K562 (cell line): Measurements from ENCODE around the gene PLA1A. TPM values are rescaled to one million over a fixed set of nuclear protein-coding genes. Genes with fewer than 3 reads are reported as not detected.

Source experiments
- ATAC-seq: fragments of 200-7000 bp; cut with Tn5 transposase; 3 replicates; pipeline ENCODE4 v1.9.1; 2020; ENCODE audit warnings: moderate library complexity
- BruUV-seq: library from RNA; stranded (reverse); fragments of 400-500 nt; replicated peaks from 2 replicates; lab custom pipeline; 2021; lab: Mats Ljungman, UMichigan
- CTCF ChIA-PET: fragments of 300-600 bp; formaldehyde crosslinking; extraction: SDS; loops from one replicate; lab custom pipeline; 2021; ENCODE audit warnings: low intra/inter-chr PET ratio; lab: Yijun Ruan, JAX
- POLR2A ChIA-PET: fragments of 300-600, 350-650 bp; sonication (Branson Sonifier 250); formaldehyde crosslinking; extraction: SDS; loops from one replicate; lab custom pipeline; 2021; ENCODE audit warnings: antibody characterized with exemption, inconsistent platforms; lab: Yijun Ruan, JAX
- DNase-seq, 4 experiments: peaks; one replicate each; pipeline versions ENCODE4 v3.0.0 to v3.0.0-alpha.2; 2011 to 2018; ENCODE audit warnings: low spot score in 3 of 4, mixed read lengths in 3 of 4; ENCODE audit errors: extremely low read depth in 1 of 4
- FAIRE-seq: peaks from 2 replicates; lab custom pipeline; 2011; peaks lifted over from hg19 to GRCh38; lab: Jason Lieb, UNC
- H2AFZ ChIP-seq: 2 replicates; pipeline ENCODE4 v1.6.0; 2011; ENCODE audit warnings: low read depth, low read length, control low read depth, inconsistent platforms
- H3K27ac ChIP-seq: fragments of 200-600 bp; 3 replicates; pipeline ENCODE4 v1.8.0; 2011; ENCODE audit warnings: low read depth, mild to moderate bottlenecking, control low read depth, inconsistent platforms, low read length, moderate library complexity, mixed read lengths; ENCODE audit errors: extremely low read depth
- H3K27me3 ChIP-seq, 2 experiments: fragments of 300-600 bp in 1 of 2; 2 replicates in 1 of 2; 3 replicates in 1 of 2; pipeline versions ENCODE4 v1.6.0 to v1.8.0; 2011; ENCODE audit warnings: inconsistent platforms in 2 of 2, low read length in 2 of 2, mild to moderate bottlenecking in 1 of 2, mixed read lengths in 1 of 2, moderate library complexity in 1 of 2; ENCODE audit not compliant: control insufficient read depth in 2 of 2, insufficient read depth in 2 of 2
- H3K36me3 ChIP-seq: fragments of 300-600 bp; 3 replicates; pipeline ENCODE4 v1.8.0; 2011; ENCODE audit warnings: mild to moderate bottlenecking, low read length, inconsistent platforms; ENCODE audit not compliant: control insufficient read depth, insufficient read depth
- H3K4me1 ChIP-seq, 2 experiments: fragments of 200-600 bp in 1 of 2; replicated peaks in 1 of 2; 2 replicates in 1 of 2; 3 replicates in 1 of 2; pipeline versions ENCODE4 v1.5.1 to v1.8.0; 2011; ENCODE audit warnings: inconsistent platforms in 2 of 2, low read length in 2 of 2, mild to moderate bottlenecking in 1 of 2, mixed read lengths in 1 of 2, moderate library complexity in 1 of 2; ENCODE audit not compliant: control insufficient read depth in 2 of 2, insufficient read depth in 2 of 2
- H3K4me2 ChIP-seq: 2 replicates; pipeline ENCODE4 v1.6.1; 2011; ENCODE audit warnings: low read length, control low read depth, inconsistent platforms, mixed read lengths; ENCODE audit not compliant: insufficient read depth
- H3K4me3 ChIP-seq: fragments of 200-600 bp; sonication (generic), shearing (Covaris generic); 2 replicates; pipeline ENCODE4 v1.5.1; 2016; ENCODE audit warnings: control low read depth, inconsistent platforms
- H3K79me2 ChIP-seq: fragments of 200-600 bp; 3 replicates; pipeline ENCODE4 v1.8.0; 2011; ENCODE audit warnings: low read length, inconsistent platforms; ENCODE audit not compliant: control insufficient read depth, insufficient read depth
- H3K9ac ChIP-seq, 2 experiments: 2 replicates each; pipeline versions ENCODE4 v1.6.0 to v1.6.1; 2011; ENCODE audit warnings: low read depth in 2 of 2, low read length in 2 of 2, control low read depth in 1 of 2, inconsistent platforms in 1 of 2, mild to moderate bottlenecking in 1 of 2, mixed read lengths in 1 of 2; ENCODE audit not compliant: insufficient read depth in 1 of 2
- H3K9me1 ChIP-seq: one replicate; pipeline ENCODE4 v1.6.0; 2011; ENCODE audit warnings: inconsistent platforms, mild to moderate bottlenecking, low read length, moderate library complexity; ENCODE audit not compliant: control insufficient read depth, insufficient read depth
- H3K9me3 ChIP-seq: replicated peaks from 2 replicates; pipeline ENCODE4 v1.5.1; 2011; ENCODE audit warnings: low read depth, low read length, inconsistent platforms; ENCODE audit not compliant: control insufficient read depth, insufficient read depth
- H4K20me1 ChIP-seq: replicated peaks from 2 replicates; pipeline ENCODE4 v1.6.1; 2011; ENCODE audit warnings: low read length, inconsistent platforms, mixed read lengths; ENCODE audit not compliant: control insufficient read depth, insufficient read depth
- ATF7 ChIP-seq: fragments of 450-650 bp; IDR thresholded peaks from 2 replicates; pipeline ENCODE4 v1.7.1; 2014; ENCODE audit warnings: mild to moderate bottlenecking, moderate library complexity
- CBX2 ChIP-seq: fragments of 200-600 bp; sonication (generic); IDR thresholded peaks from one replicate; pipeline ENCODE4 v1.6.1; 2012; ENCODE audit warnings: mild to moderate bottlenecking, low read length, inconsistent platforms; ENCODE audit not compliant: insufficient read depth, poor library complexity, severe bottlenecking
- DNMT1 ChIP-seq: fragments of 450-650 bp; IDR thresholded peaks from 2 replicates; pipeline ENCODE4 v1.6.1; 2016; ENCODE audit warnings: antibody characterized with exemption, mild to moderate bottlenecking
- GABPA ChIP-seq: fragments of 200-800 bp; sonication (Bioruptor generic); conservative IDR thresholded peaks from 2 replicates; pipeline ENCODE4 v1.6.1; 2016; ENCODE audit warnings: low read depth, missing genetic modification characterization, missing compliant biosample characterization
- GATAD2B ChIP-seq: fragments of 450-650 bp; IDR thresholded peaks from 2 replicates; pipeline ENCODE4 v1.6.1; 2017; ENCODE audit warnings: mild to moderate bottlenecking, borderline replicate concordance
- KLF1 ChIP-seq: fragments of 450-650 bp; IDR thresholded peaks from 2 replicates; pipeline ENCODE4 v1.6.1; 2016; ENCODE audit warnings: missing genetic modification characterization, missing compliant biosample characterization
- NCOA6 ChIP-seq: fragments of 450-650 bp; IDR thresholded peaks from 2 replicates; pipeline ENCODE4 v1.6.1; 2017; ENCODE audit warnings: mild to moderate bottlenecking
- POLR2B ChIP-seq: fragments of 450-650 bp; IDR thresholded peaks from 2 replicates; pipeline ENCODE4 v1.6.1; 2018; ENCODE audit warnings: low read depth; ENCODE audit not compliant: partially characterized antibody
- RFX1 ChIP-seq: fragments of 450-650 bp; IDR thresholded peaks from 2 replicates; pipeline ENCODE4 v1.6.1; 2016; ENCODE audit warnings: mild to moderate bottlenecking, moderate library complexity
- SMARCA5 ChIP-seq: fragments of 450-650 bp; IDR thresholded peaks from 2 replicates; pipeline ENCODE4 v1.6.1; 2016
- ZBTB7A ChIP-seq: IDR thresholded peaks from 2 replicates; pipeline ENCODE4 v1.6.1; 2011; ENCODE audit warnings: low read depth, mild to moderate bottlenecking, low read length, moderate library complexity, borderline replicate concordance; ENCODE audit not compliant: control insufficient read depth
- ZNF12 ChIP-seq: sonication (generic); formaldehyde crosslinking; IDR thresholded peaks from 2 replicates; pipeline ENCODE4 v1.4.0; 2020; ENCODE audit warnings: mild to moderate bottlenecking, missing genetic modification reagents
- ZNF121 ChIP-seq: sonication (generic); formaldehyde crosslinking; conservative IDR thresholded peaks from 2 replicates; pipeline ENCODE4 v1.8.0; 2022; ENCODE audit warnings: missing genetic modification reagents
- ZNF311 ChIP-seq: fragments of 250-450 bp; sonication (Bioruptor Pico); IDR thresholded peaks from 2 replicates; pipeline ENCODE4 v1.4.0; 2020; ENCODE audit warnings: mild to moderate bottlenecking, moderate library complexity
- ZNF699 ChIP-seq: fragments of 250-450 bp; sonication (Bioruptor Pico); IDR thresholded peaks from 2 replicates; pipeline ENCODE4 v1.8.0; 2021; ENCODE audit warnings: mild to moderate bottlenecking, moderate library complexity; ENCODE audit not compliant: insufficient replicate concordance
- ZNF785 ChIP-seq: fragments of 250-450 bp; sonication (Bioruptor Pico); IDR thresholded peaks from 2 replicates; pipeline ENCODE4 v1.4.0; 2020; ENCODE audit warnings: mild to moderate bottlenecking
- WGBS: fragments of 100-300 bp; shearing (Covaris generic); methylation state at CpG from one replicate; pipeline ENCODE4 v1.1.6; 2016; ENCODE audit warnings: low coverage, mixed read lengths; ENCODE audit not compliant: insufficient coverage; ENCODE audit errors: missing lambda C conversion rate; 5-methylcytosine and 5-hydroxymethylcytosine counted together
- in situ Hi-C: fragments of 300-500 bp; cut with MboI; formaldehyde crosslinking; loops from 4 replicates; pipeline ENCODE4 v1.15.0; 2018; ENCODE audit warnings: inconsistent platforms, mixed read lengths
- intact Hi-C: fragments of 100-400 bp; cut with micrococcal nuclease; formaldehyde crosslinking; loops from 2 replicates; pipeline ENCODE4 v1.14.2; 2022
- polyA plus RNA-seq, 8 experiments: library from polyadenylated mRNA; depleted of rRNA in 4 of 8; stranded (reverse) in 5 of 8; unstranded in 3 of 8; fragments of >200 nt; fragmentation: Nextera tagmentation in 2 of 8; fragmentation: Illumina TruSeq in 1 of 8; extraction: Ambion mirVana in 2 of 8; extraction: Trizol in 1 of 8; gene quantifications; 2 replicates each; pipeline versions ENCODE4 v1.2.1 to v1.2.3, GENCODE V29; 2011 to 2014; ENCODE audit warnings: inconsistent platforms in 1 of 8, missing spikeins in 1 of 8
- total RNA-seq, 7 experiments: library from RNA; depleted of rRNA in 6 of 7; stranded (reverse); fragments of >200 nt in 6 of 7; fragmentation: Illumina TruSeq in 2 of 7; extraction: Trizol in 2 of 7; gene quantifications; 2 replicates each; pipeline versions ENCODE4 v1.2.1 to v1.2.3, GENCODE V29; 2011 to 2021; ENCODE audit warnings: low replicate concordance in 1 of 7
- TF ChIP-seq, protein P1 (sequence below): IDR thresholded peaks from 2 replicates; pipeline ENCODE4 v1.6.1; 2011; ENCODE audit not compliant: insufficient read length; ENCODE audit errors: extremely low read depth
- TF ChIP-seq, protein P2 (sequence below): fragments of 450-650 bp; formaldehyde crosslinking; IDR thresholded peaks from 2 replicates; pipeline ENCODE4 v1.4.0; 2022; ENCODE audit warnings: missing genetic modification characterization

Gene PLA1A
- total and polyA plus RNA-seq, 9 of the 15 experiments (the other 6 are each of a cell fraction or from before 2014, with no cell fraction given), result not detected

DNA sequence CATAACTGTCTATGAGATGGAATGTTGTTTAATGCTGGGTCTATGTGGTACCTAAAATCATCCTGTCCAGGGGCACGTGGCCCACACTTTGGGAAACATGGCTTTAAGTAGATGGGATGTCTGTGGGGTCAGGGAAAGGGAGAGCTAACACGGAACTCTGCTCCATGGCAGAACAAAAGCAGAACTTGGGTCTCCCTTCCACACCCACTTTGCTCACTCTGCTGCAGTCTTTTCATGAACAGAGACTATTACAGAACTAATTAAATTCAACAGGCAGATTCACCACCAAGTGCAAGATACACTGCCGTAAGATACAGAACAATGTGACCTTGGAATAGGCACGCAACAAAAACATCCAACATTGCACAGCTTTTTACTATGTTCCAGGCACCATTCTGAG is 34.5 kb downstream of the PLA1A start:
- DNase-seq, result no peak
- CTCF ChIA-PET, result no interaction called here
- H3K79me2 ChIP-seq, result no peaks in the 10 kb centered on the region
- no peak overlapping the region for H3K4me2 ChIP-seq
- no peaks in the 10 kb centered on the region for H3K36me3 ChIP-seq
- in situ Hi-C loops (no loop called here), intact Hi-C loops (no loop called here)
- H3K4me3 ChIP-seq, result no peak overlapping the region
- no peak for FAIRE-seq
- no TSS peak for BruUV-seq
- H3K27me3 ChIP-seq, result no peaks in the 10 kb centered on the region
- no peak for ATAC-seq
- POLR2A ChIA-PET, result no interaction called here
- TF ChIP-seq CBX2 (no peak), POLR2B (no peak), ATF7 (no peak), DNMT1 (no peak), ZNF311 (CRISPR knock-in tag) (no peak), ZNF121 (no peak), GATAD2B (no peak), KLF1 (tag) (no peak), ZBTB7A (no peak), ZNF699 (CRISPR knock-in tag) (no peak), GABPA (tag) (no peak), SMARCA5 (no peak), NCOA6 (no peak), RFX1 (no peak), ZNF785 (CRISPR knock-in tag) (no peak), ZNF12 (CRISPR knock-in tag) (no peak)
- TF ChIP-seq, protein P1, sequence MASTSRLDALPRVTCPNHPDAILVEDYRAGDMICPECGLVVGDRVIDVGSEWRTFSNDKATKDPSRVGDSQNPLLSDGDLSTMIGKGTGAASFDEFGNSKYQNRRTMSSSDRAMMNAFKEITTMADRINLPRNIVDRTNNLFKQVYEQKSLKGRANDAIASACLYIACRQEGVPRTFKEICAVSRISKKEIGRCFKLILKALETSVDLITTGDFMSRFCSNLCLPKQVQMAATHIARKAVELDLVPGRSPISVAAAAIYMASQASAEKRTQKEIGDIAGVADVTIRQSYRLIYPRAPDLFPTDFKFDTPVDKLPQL, result no peak
- TF ChIP-seq, protein P2, sequence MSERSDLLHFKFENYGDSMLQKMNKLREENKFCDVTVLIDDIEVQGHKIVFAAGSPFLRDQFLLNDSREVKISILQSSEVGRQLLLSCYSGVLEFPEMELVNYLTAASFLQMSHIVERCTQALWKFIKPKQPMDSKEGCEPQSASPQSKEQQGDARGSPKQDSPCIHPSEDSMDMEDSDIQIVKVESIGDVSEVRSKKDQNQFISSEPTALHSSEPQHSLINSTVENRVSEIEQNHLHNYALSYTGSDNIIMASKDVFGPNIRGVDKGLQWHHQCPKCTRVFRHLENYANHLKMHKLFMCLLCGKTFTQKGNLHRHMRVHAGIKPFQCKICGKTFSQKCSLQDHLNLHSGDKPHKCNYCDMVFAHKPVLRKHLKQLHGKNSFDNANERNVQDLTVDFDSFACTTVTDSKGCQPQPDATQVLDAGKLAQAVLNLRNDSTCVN, result no peak
- H4K20me1 ChIP-seq, result no peaks in the 10 kb centered on the region
- H2AFZ ChIP-seq, result no peak overlapping the region
- no peaks in the 10 kb centered on the region for H3K9me1 ChIP-seq
- no peaks in the 10 kb centered on the region for H3K9me3 ChIP-seq
- H3K27ac ChIP-seq, result no peak overlapping the region
- peaks cover 0 to 18% of the 10 kb centered on the region in 2 experiments; a peak in 4 of 5 replicates for H3K4me1 ChIP-seq
- H3K9ac ChIP-seq, result no peak overlapping the region
- WGBS, result 60% methylated on average over 3 of the region's 4 CpGs
